ENCODE results near the gene MEF2D. TPM values are rescaled to one million over a fixed set of nuclear protein-coding genes. Genes with fewer than 3 reads are reported as not detected.

Gene MEF2D
- total RNA-seq, 2 experiments from 2014 or later = 49.5 to 52.1 TPM

DNA sequence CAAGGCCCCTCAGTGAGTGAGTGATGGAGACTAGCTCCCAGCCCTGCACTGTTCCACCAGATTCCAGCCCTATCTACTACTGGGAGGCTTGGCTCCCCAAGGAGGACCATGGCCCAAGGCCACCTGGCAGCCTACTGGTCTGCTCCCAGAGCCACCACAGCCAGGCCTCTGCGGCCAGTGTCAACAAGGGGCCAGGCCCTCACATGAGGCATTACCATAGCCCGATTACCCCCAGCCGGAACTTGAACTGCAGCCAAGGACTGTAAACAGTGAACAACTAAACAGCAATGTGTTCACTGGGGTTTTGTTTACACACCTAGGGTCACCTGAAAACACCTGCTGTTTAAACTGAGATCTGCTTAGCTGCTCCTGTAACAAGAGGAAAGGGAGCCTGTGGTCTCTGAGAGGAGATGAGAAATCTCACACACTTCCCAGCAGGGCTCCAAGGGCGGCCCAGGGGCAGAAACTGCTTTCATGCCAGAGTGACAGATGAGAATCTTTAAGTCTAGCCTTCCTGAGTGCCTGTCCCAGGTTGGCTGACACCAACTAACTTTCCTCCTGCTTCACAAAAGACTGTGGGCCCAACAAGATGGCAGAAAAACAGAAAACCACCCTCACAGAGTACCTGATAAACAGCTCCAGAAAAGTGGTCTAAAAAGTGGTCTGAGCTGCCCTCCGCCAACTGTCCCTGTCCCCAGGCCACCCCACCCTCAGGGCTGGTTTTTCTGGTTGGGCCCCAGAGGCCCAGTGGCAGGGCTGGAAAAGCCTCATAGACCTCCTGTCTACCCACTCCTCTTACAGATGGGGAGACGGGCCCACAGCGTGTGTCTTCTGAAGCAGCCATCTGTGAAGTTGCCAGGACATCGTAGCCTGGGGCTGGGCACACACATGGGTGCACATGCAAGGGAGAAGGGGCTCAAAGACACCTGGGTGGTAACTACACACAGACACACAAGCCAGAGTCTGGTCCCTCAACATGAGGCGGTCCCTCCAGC lies 28.8 kb downstream of the MEF2D start:
- no peaks in the 10 kb centered on the region for H3K27me3 Mint-ChIP-seq
- H3K36me3 Mint-ChIP-seq (ENCODE audit: low read depth) = peaks cover 56% of the 10 kb centered on the region
- POLR2A ChIA-PET = interaction anchor here (1.0 to 1.1 kb wide), 3 partner anchors 9 to 29 kb away, joined by 3 read pairs; partner anchors contain the start of gene MEF2D
- no peak overlapping the region for H3K27ac Mint-ChIP-seq
- CTCF ChIA-PET = interaction anchor here (1.5 to 4.6 kb wide), 2 partner anchors 9 to 14 kb away, joined by 5 to 18 read pairs; no protein-coding TSS in a partner anchor
- no peak for DNase-seq
- H3K9me3 Mint-ChIP-seq = no peaks in the 10 kb centered on the region
- no peak overlapping the region for H3K4me3 Mint-ChIP-seq
- peaks cover 9% of the 10 kb centered on the region for H3K4me1 Mint-ChIP-seq

DNA sequence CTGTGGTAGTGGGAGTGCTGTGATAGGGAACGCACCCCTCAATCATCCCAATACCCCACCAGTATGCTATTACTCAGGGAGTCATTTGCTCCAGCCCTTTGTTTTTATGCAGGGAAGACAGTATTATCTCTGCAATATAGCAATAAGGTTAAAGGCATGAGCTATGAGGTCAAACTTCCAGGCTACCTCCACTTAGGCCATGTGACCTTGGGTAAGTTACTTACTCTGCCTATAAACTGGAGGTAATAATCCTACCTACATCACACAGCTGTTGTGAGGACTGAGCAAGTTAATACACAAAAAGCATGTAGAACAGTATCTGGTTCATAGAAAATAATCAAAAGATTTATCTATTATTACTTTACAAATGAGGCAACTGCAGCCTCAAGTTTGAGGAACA lies 30.1 kb downstream of the MEF2D start:
- Mint-ChIP-seq H3K9me3 (no peaks in the 10 kb centered on the region), H3K4me1 (peaks cover 5% of the 10 kb centered on the region), H3K27me3 (no peaks in the 10 kb centered on the region), H3K4me3 (no peak overlapping the region), H3K36me3 (ENCODE audit: low read depth) (peaks cover 47% of the 10 kb centered on the region), H3K27ac (no peak overlapping the region)
- DNase-seq = no peak
- ChIA-PET POLR2A (interaction anchor here (1.1 kb wide), 1 partner anchor 28 kb away, joined by 3 read pairs; no protein-coding TSS in a partner anchor), CTCF (interaction anchor here (1.0 to 4.6 kb wide), 4 partner anchors 11 to 85 kb away, joined by 4 to 18 read pairs (median 4); partner anchors contain the start of gene MEF2D)

DNA sequence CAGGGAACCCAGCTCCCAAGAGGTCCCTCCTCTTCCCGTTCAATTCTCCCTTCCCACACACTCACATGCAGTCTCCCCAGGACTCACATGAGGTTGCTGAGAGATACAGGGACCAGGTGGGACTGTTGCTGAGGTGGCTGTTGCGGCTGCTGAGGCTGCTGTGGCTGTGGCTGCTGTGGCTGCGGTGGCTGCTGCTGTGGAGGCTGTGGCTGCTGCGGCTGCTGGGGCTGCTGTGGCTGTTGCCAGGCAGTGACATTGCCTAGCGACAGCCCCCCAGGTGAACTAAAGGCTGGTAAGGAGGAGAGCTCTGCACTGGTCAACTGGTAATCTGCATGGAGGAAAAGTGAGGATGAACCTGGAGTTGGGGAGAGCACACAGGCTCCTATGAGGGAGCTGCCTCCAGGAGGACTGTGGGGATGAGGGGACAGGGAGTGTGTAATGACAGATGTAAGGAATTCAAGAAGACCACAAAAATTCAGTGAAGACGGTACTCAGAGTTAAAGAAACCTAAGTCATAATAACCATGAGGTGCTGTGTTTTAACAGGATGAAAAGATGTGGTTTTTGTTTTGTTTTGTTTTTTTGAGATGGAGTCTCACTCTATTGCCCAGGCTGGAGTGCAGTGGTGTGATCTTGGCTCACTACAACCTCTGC lies 31.8 kb downstream of the MEF2D start:
- CTCF ChIA-PET = interaction anchor here (1.0 to 4.6 kb wide), 2 partner anchors 11 to 12 kb away, joined by 3 to 18 read pairs; no protein-coding TSS in a partner anchor
- H3K9me3 Mint-ChIP-seq = no peaks in the 10 kb centered on the region
- no peak for DNase-seq
- no peak overlapping the region for H3K27ac Mint-ChIP-seq
- no peak overlapping the region for H3K4me3 Mint-ChIP-seq
- H3K36me3 Mint-ChIP-seq (ENCODE audit: low read depth) = peaks cover 37% of the 10 kb centered on the region
- POLR2A ChIA-PET = no interaction called here
- no peaks in the 10 kb centered on the region for H3K27me3 Mint-ChIP-seq
- peaks cover 16% of the 10 kb centered on the region for H3K4me1 Mint-ChIP-seq

DNA sequence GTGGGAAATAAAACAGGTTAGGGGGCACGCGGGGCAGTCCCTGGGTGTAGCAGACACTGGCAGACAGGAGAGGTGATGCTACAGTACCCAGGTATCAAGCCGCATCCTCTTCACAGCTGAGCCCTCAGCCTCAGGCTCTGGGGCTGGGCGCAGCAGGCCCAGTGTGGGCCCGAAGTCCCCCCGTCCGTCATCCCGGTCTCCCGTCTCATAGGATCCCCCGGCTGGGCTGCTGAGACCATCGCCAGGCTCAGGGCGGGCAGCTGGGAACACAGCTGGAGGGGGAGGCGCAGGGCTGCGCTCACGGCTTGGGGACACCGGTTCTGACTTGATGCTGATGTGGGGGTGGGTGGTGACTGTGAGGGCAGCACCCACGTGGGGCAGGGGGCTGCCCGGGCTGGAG lies 32.7 kb downstream of the MEF2D start:
- peaks cover 21% of the 10 kb centered on the region for H3K4me1 Mint-ChIP-seq
- H3K27ac Mint-ChIP-seq = no peak overlapping the region
- DNase-seq = no peak
- ChIA-PET CTCF (no interaction called here), POLR2A (no interaction called here)
- H3K36me3 Mint-ChIP-seq (ENCODE audit: low read depth) = peaks cover 29% of the 10 kb centered on the region
- no peaks in the 10 kb centered on the region for H3K9me3 Mint-ChIP-seq
- no peak overlapping the region for H3K4me3 Mint-ChIP-seq
- no peaks in the 10 kb centered on the region for H3K27me3 Mint-ChIP-seq

DNA sequence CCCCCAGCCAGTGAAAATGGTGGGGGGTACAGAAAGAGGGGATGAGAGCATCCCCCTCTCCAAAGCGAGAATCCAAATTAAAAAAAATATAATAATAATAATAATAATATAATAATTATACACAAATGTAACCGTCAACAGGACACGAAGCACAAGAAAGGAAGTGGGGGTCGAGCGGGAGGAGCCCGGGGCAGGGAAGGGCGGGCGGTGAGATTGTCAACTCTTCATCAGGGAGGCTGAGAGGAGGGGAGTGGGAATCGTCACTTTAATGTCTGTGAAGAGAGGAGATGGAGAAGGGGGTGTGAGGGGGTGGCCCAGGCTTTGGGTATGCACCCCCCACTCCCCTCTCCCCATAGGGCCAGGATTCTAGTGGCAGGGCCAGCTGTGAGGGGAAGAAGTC lies 33.2 kb downstream of the MEF2D start:
- Mint-ChIP-seq H3K27me3 (no peaks in the 10 kb centered on the region), H3K27ac (no peak overlapping the region), H3K36me3 (ENCODE audit: low read depth) (peaks cover 29% of the 10 kb centered on the region), H3K4me3 (no peak overlapping the region), H3K9me3 (no peaks in the 10 kb centered on the region), H3K4me1 (peaks cover 21% of the 10 kb centered on the region)
- DNase-seq = no peak
- ChIA-PET CTCF (interaction anchor here (2.1 kb wide), 1 partner anchor 21 kb away, joined by 5 read pairs; no protein-coding TSS in a partner anchor), POLR2A (no interaction called here)

DNA sequence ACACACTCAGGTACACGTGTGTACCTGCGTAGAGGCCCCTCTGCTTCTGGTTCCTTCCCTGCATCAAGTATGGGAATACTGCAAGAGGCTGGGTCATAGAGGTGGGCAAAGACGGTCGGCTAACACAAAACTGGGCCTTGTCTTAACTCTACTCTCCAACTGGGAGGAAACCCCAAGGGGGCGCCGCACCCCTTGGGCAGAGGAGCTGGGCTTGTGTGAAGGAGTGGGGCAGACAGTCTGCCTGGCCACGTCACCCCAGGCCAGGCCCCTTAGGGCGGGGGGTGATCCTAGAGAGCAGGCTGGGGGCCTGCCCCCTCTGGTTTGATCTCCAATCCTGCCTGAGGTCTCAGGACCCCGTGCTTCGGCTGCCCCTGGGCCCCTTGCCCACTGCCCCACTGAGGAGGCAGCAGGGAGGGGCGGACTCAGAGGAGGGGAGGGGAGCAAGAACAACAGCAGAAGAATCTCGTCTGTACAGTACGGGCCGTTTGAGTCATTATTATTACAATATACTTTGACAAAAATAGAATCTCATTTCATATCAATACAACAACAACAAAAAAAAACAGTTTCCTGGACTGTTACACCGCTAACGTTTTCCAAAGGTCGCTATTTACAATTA lies 34.7 kb downstream of the MEF2D start:
- Mint-ChIP-seq H3K9me3 (no peaks in the 10 kb centered on the region), H3K36me3 (ENCODE audit: low read depth) (peaks cover 17% of the 10 kb centered on the region), H3K4me3 (no peak overlapping the region), H3K27me3 (no peaks in the 10 kb centered on the region), H3K27ac (no peak overlapping the region), H3K4me1 (peaks cover 21% of the 10 kb centered on the region)
- ChIA-PET POLR2A (no interaction called here), CTCF (interaction anchor here (0.9 to 2.1 kb wide), 3 partner anchors 15 to 142 kb away, joined by 3 to 5 read pairs (median 3); no protein-coding TSS in a partner anchor)
- no peak for DNase-seq

DNA sequence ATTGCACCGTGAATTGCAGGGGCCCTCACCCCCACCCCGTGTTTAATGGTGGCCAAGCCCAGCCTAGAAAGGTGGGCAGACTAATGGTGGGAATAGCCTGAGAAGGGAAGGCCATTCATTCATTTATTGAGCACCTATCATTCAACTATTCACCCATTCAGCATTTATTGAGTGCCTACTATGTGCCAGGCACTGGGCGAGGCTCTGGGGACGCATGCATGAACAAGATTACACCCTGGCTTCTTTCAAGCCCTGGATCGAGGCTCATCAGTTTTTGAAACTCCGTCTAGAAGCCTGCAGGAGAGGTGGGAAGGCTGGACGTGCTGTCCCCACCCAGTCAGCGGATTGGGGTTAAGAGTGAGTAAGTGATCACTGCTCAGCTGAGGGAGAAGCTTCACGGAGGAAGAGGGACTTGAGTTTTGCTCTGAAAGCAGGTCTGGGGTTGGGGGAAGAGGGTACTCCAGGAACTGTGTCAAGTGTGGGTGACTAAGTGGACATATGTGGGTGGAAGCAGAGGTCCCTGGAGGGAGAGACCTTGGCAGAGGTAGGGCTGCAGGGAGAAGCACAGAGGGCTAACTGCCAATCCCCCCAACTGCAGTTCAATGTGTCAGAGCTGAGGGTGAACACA lies 35.6 kb downstream of the MEF2D start:
- no peaks in the 10 kb centered on the region for H3K9me3 Mint-ChIP-seq
- H3K4me3 Mint-ChIP-seq = no peak overlapping the region
- peaks cover 17% of the 10 kb centered on the region for H3K36me3 Mint-ChIP-seq (ENCODE audit: low read depth)
- peaks cover 21% of the 10 kb centered on the region for H3K4me1 Mint-ChIP-seq
- DNase-seq = no peak
- no peak overlapping the region for H3K27ac Mint-ChIP-seq
- no peaks in the 10 kb centered on the region for H3K27me3 Mint-ChIP-seq
- CTCF ChIA-PET = interaction anchor here (0.9 to 2.1 kb wide), 3 partner anchors 16 to 143 kb away, joined by 3 to 5 read pairs (median 3); no protein-coding TSS in a partner anchor
- POLR2A ChIA-PET = no interaction called here

DNA sequence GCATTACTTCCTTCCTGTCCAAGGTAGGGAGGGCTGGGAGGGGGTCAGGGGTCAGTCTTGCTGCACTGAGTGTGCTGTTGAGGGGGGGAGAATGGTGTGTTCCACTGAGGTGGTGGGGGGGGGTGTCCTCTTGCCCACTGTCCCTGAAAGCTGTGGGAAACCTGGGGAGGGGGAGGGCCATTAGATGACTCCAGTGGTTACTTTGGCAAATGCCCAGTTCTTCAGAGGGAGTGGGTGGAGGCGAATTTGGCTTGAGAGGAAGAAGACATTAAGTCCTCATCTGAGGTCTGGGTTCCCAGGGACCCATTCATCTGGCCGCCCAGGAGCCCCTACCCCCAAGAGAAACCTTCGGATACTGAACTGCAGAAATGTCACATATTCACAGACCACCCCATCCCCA lies 36.2 kb downstream of the MEF2D start:
- Mint-ChIP-seq H3K27me3 (no peaks in the 10 kb centered on the region), H3K27ac (no peak overlapping the region)
- CTCF ChIA-PET = no interaction called here

DNA sequence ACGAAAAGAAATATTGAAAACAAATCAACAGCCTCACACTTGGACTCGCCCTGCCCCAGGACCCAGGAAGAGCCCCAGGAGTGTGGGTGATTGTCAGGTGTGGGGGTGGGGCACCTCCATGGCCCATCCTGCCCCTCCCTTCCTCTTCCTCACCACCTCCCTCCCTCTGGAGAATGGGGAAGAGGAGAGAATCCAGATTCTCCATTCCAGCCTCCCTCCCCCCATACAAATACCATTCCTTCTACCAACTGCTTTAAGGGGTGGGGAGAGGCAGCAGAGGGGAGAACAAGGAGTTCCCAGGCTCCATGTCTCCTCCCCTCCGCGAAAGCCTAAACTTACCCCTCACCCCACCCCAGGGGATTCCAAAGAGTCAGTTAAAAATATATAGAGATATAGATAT lies 36.7 kb downstream of the MEF2D start:
- peaks cover 15% of the 10 kb centered on the region for H3K36me3 Mint-ChIP-seq (ENCODE audit: low read depth)
- POLR2A ChIA-PET = no interaction called here
- no peak for DNase-seq
- no peak overlapping the region for H3K27ac Mint-ChIP-seq
- peaks cover 20% of the 10 kb centered on the region for H3K4me1 Mint-ChIP-seq
- no peak overlapping the region for H3K4me3 Mint-ChIP-seq
- H3K27me3 Mint-ChIP-seq = no peaks in the 10 kb centered on the region
- no peaks in the 10 kb centered on the region for H3K9me3 Mint-ChIP-seq
- CTCF ChIA-PET = no interaction called here

More for the DNA sequence above, 36.2 kb downstream of the MEF2D start:
- POLR2A ChIA-PET = no interaction called here
- DNase-seq = no peak
- Mint-ChIP-seq H3K4me3 (no peak overlapping the region), H3K4me1 (peaks cover 21% of the 10 kb centered on the region), H3K9me3 (no peaks in the 10 kb centered on the region), H3K36me3 (ENCODE audit: low read depth) (peaks cover 17% of the 10 kb centered on the region)

DNA sequence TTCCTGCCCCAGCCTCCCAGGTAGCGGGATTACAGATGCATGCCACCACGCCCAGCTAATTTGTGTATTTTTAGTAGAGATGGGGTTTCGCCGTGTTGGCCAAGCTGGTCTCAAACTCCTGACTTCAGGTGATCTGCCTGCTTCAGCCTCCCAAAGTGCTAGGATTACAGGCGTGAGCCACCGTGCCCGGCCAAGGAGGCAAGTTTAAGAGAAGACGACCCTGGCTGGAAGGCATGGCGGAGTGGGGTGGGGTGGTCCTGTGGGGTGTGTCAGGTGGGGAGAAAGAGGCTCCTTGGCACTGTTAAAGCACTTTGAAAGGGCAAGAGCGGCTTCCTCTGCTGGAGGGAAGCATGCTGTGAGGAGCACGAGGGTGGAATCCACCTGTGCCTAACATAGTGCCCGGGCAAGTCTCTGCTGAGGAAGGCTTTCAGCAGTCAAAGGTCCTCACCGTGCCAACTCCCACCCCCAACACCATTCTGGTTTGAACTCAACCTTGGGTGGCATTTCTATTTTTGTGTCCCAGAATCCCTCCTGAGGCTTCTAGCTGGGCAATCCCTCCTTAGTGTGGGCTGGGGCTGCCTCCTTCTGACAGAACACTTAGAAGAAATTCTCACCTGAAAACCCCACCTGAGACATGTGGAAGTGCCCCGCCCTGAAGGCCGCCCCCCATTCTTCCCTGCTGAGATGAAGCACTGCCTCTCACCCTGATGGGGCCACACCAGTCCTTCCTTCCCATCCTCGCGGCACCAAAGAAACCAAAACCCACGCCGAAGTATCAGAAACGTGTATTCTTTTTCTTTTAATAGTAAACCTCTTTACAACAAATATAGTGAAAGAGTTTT lies 37.4 kb downstream of the MEF2D start:
- POLR2A ChIA-PET = no interaction called here

DNA sequence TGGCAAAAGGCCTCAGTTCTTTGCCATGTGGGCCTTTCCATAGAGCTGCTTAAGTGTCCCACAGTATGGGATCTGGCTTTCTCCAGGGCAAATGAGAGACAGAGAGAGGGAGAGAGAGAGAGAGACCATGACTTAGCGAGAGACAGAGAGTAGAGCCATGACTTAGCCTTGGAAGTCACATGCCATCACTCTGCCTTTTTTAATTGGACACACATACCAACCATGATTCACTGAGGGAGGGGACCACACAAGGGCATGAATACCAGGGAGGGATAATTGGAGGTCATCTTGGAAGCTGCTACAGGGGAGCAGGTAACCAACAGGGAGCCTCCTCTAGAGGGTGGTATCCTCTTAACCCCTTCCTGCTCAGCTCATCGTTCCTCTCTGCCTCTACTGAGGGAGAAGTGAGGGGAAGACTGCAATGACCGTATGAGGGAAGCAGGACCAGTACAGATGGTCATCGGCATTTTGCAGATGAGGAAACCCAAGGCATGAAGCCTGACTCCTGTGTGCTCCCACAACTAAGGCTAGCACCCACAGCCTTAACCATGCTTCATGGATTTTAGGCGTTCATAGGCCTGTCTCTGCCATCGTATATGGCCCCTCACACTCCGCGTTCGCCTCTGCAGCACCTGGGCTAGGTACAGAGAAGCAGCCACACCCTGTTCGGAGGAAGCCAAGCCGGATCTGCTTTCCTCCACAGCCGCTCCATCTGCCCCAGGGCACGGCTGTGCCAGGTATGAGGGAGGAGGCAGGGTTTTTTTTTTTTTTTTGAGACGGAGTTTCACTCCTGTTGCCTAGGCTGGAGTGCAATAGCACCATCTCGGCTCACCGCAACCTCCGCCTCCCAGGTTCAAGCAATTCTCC lies 38.6 kb downstream of the MEF2D start:
- Mint-ChIP-seq H3K27me3 (no peaks in the 10 kb centered on the region), H3K4me3 (no peak overlapping the region), H3K27ac (no peak overlapping the region), H3K36me3 (ENCODE audit: low read depth) (peaks cover 4% of the 10 kb centered on the region), H3K9me3 (no peaks in the 10 kb centered on the region), H3K4me1 (peaks cover 27% of the 10 kb centered on the region)
- DNase-seq = no peak
- ChIA-PET CTCF (interaction anchor here (1.0 to 2.7 kb wide), 2 partner anchors 16 to 19 kb away, joined by 4 to 8 read pairs; no protein-coding TSS in a partner anchor), POLR2A (no interaction called here)

More for the DNA sequence above, 37.4 kb downstream of the MEF2D start:
- no peak for DNase-seq
- Mint-ChIP-seq H3K27me3 (no peaks in the 10 kb centered on the region), H3K27ac (no peak overlapping the region), H3K36me3 (ENCODE audit: low read depth) (peaks cover 9% of the 10 kb centered on the region), H3K4me1 (peaks cover 18% of the 10 kb centered on the region), H3K4me3 (no peak overlapping the region), H3K9me3 (no peaks in the 10 kb centered on the region)
- CTCF ChIA-PET = no interaction called here
